Endothelial cell of umbilical vein (primary cell): Measurements from ENCODE around the gene PHKG2. TPM values are rescaled to one million over a fixed set of nuclear protein-coding genes. Genes with fewer than 3 reads are reported as not detected.

Source experiments
- BruUV-seq: library from RNA; stranded (reverse); fragments of 400-500 nt; replicated peaks from 2 replicates; lab custom pipeline; 2021; lab: Mats Ljungman, UMichigan
- CTCF ChIA-PET: fragments of 300-600, 350-600 bp; sonication (Branson Sonifier 250); formaldehyde crosslinking; loops from one replicate; lab custom pipeline; 2021; ENCODE audit warnings: antibody characterized with exemption, inconsistent platforms; lab: Charles Lee
- POLR2A ChIA-PET: fragments of 300-600, 350-600 bp; sonication (Branson Sonifier 250); formaldehyde crosslinking; loops from one replicate; lab custom pipeline; 2021; ENCODE audit warnings: antibody characterized with exemption, inconsistent platforms; lab: Charles Lee
- DNase-seq: peaks from one replicate; pipeline ENCODE4 v3.0.0-alpha.2; 2011; ENCODE audit warnings: low read depth, low spot score
- FAIRE-seq: peaks from 2 replicates; lab custom pipeline; 2011; peaks lifted over from hg19 to GRCh38; lab: Jason Lieb, UNC
- H2AFZ ChIP-seq: 2 replicates; pipeline ENCODE4 v1.6.0; 2012; ENCODE audit warnings: low read depth, low read length, control low read depth, inconsistent platforms
- H3K27ac ChIP-seq: 2 replicates; pipeline ENCODE4 v1.5.1; 2011; ENCODE audit warnings: low read depth, mild to moderate bottlenecking, control low read depth, low read length, moderate library complexity; ENCODE audit not compliant: insufficient read depth
- H3K27me3 ChIP-seq, 2 experiments: 2 replicates each; pipeline versions ENCODE4 v1.6.0 to v1.6.1; 2011; ENCODE audit warnings: low read length in 2 of 2, mixed read lengths in 1 of 2; ENCODE audit not compliant: control insufficient read depth in 2 of 2, insufficient read depth in 2 of 2
- H3K36me3 ChIP-seq, 2 experiments: 2 replicates in 1 of 2; 3 replicates in 1 of 2; pipeline ENCODE4 v1.5.1; 2011; ENCODE audit warnings: low read length in 2 of 2, mild to moderate bottlenecking in 1 of 2, moderate library complexity in 1 of 2; ENCODE audit not compliant: control insufficient read depth in 2 of 2, insufficient read depth in 2 of 2; ENCODE audit errors: extremely low read depth in 1 of 2
- H3K4me1 ChIP-seq: 3 replicates; pipeline ENCODE4 v1.5.1; 2011; ENCODE audit warnings: mild to moderate bottlenecking, low read length; ENCODE audit not compliant: control insufficient read depth, insufficient read depth; ENCODE audit errors: extremely low read depth
- H3K4me2 ChIP-seq: 2 replicates; pipeline ENCODE4 v1.6.1; 2011; ENCODE audit warnings: low read length, control low read depth, mixed read lengths; ENCODE audit not compliant: insufficient read depth
- H3K4me3 ChIP-seq, 3 experiments: fragments of 200-600 bp in 1 of 3; sonication (generic), shearing (Covaris generic) in 1 of 3; replicated peaks in 1 of 3; 2 replicates each; pipeline ENCODE4 v1.5.1; 2011 to 2016; ENCODE audit warnings: control low read depth in 3 of 3, low read length in 3 of 3, mild to moderate bottlenecking in 2 of 3, inconsistent platforms in 1 of 3, low read depth in 1 of 3, moderate library complexity in 1 of 3; ENCODE audit not compliant: insufficient read depth in 1 of 3
- H3K79me2 ChIP-seq: 2 replicates; pipeline ENCODE4 v1.6.0; 2012; ENCODE audit warnings: low read length, inconsistent platforms; ENCODE audit not compliant: control insufficient read depth, insufficient read depth
- H3K9ac ChIP-seq: replicated peaks from 2 replicates; pipeline ENCODE3; 2011; ENCODE audit warnings: low read length, control low read depth; ENCODE audit not compliant: insufficient read depth; ENCODE audit errors: extremely low read depth
- H3K9me1 ChIP-seq: replicated peaks from 3 replicates; pipeline ENCODE4 v1.6.0; 2011; ENCODE audit warnings: mild to moderate bottlenecking, low read length; ENCODE audit not compliant: control insufficient read depth, insufficient read depth; ENCODE audit errors: extremely low read depth
- H3K9me3 ChIP-seq: replicated peaks from 2 replicates; pipeline ENCODE4 v1.5.1; 2012; ENCODE audit warnings: low read length, inconsistent platforms; ENCODE audit not compliant: control insufficient read depth, insufficient read depth
- H4K20me1 ChIP-seq: replicated peaks from 2 replicates; pipeline ENCODE3; 2011; ENCODE audit warnings: mild to moderate bottlenecking, low read length; ENCODE audit not compliant: control insufficient read depth, insufficient read depth; ENCODE audit errors: extremely low read depth
- EZH2 ChIP-seq: IDR thresholded peaks from 2 replicates; pipeline ENCODE4 v1.6.1; 2012; ENCODE audit warnings: borderline replicate concordance, low read depth, mild to moderate bottlenecking, moderate library complexity, low read length, inconsistent platforms; ENCODE audit not compliant: severe bottlenecking
- FOS ChIP-seq: IDR thresholded peaks from 2 replicates; pipeline ENCODE4 v1.6.1; 2011; ENCODE audit warnings: mild to moderate bottlenecking, low read length, moderate library complexity, borderline replicate concordance; ENCODE audit not compliant: insufficient read depth
- GATA2 ChIP-seq: IDR thresholded peaks from 2 replicates; pipeline ENCODE4 v1.7.0; 2011; ENCODE audit warnings: low read depth, mild to moderate bottlenecking, moderate library complexity, mixed read lengths, low read length; ENCODE audit not compliant: insufficient read length, insufficient read depth
- JUN ChIP-seq: IDR thresholded peaks from 2 replicates; pipeline ENCODE4 v1.6.1; 2011; ENCODE audit warnings: borderline replicate concordance, low read depth; ENCODE audit not compliant: insufficient read length, insufficient read depth
- MYC ChIP-seq: IDR thresholded peaks from one replicate; pipeline ENCODE4 v1.6.1; 2011; ENCODE audit warnings: mild to moderate bottlenecking, low read depth, low read length
- POLR2A ChIP-seq: IDR thresholded peaks from 2 replicates; pipeline ENCODE4 v1.6.1; 2012; ENCODE audit warnings: low read depth, mild to moderate bottlenecking, control low read depth, low read length
- POLR2AphosphoS5 ChIP-seq: IDR thresholded peaks from 2 replicates; pipeline ENCODE4 v1.6.1; 2012; ENCODE audit warnings: low read depth, mild to moderate bottlenecking, control low read depth, low read length, moderate library complexity; ENCODE audit not compliant: insufficient read depth
- dilution Hi-C: fragments of 300-500 bp; cut with MboI; formaldehyde crosslinking; loops from one replicate; pipeline ENCODE4 v1.15.0; 2019; ENCODE audit warnings: low sequenced_read_pairs; ENCODE audit not compliant: extremely low pct_ligation_motif_present
- intact Hi-C: fragments of 100-400 bp; cut with micrococcal nuclease; formaldehyde crosslinking; loops from one replicate; pipeline ENCODE4 v1.10.0; 2022
- polyA plus RNA-seq, 4 experiments: library from polyadenylated mRNA; depleted of rRNA in 3 of 4; stranded (reverse) in 3 of 4; unstranded in 1 of 4; fragments of >200 nt; gene quantifications; 2 replicates each; pipeline versions ENCODE4 v1.2.1 to v1.2.3, GENCODE V29; 2011 to 2012; ENCODE audit warnings: missing spikeins in 1 of 4
- total RNA-seq: library from RNA; stranded (reverse); gene quantifications from 2 replicates; pipeline ENCODE4 v1.2.3, GENCODE V29; 2021
- TF ChIP-seq, protein P1 (sequence below), 2 donors: IDR thresholded peaks; 1 replicate in 1 of 2; 2 replicates in 1 of 2; pipeline ENCODE4 v1.5.1; 2011; ENCODE audit warnings: low read length in 2 of 2, mild to moderate bottlenecking in 2 of 2, moderate library complexity in 2 of 2, control low read depth in 1 of 2, inconsistent platforms in 1 of 2, low read depth in 1 of 2; ENCODE audit not compliant: insufficient read depth in 1 of 2; ENCODE audit errors: extremely low read depth in 1 of 2
- TF ChIP-seq, protein P2 (sequence below): IDR thresholded peaks from 2 replicates; pipeline ENCODE4 v1.6.1; 2011; ENCODE audit not compliant: insufficient read depth, insufficient read length

Gene PHKG2
- total and polyA plus RNA-seq, 2 donors (not counting 3 experiments of a cell fraction or from before 2014, with no cell fraction given): 33.0 to 48.8 TPM

DNA sequence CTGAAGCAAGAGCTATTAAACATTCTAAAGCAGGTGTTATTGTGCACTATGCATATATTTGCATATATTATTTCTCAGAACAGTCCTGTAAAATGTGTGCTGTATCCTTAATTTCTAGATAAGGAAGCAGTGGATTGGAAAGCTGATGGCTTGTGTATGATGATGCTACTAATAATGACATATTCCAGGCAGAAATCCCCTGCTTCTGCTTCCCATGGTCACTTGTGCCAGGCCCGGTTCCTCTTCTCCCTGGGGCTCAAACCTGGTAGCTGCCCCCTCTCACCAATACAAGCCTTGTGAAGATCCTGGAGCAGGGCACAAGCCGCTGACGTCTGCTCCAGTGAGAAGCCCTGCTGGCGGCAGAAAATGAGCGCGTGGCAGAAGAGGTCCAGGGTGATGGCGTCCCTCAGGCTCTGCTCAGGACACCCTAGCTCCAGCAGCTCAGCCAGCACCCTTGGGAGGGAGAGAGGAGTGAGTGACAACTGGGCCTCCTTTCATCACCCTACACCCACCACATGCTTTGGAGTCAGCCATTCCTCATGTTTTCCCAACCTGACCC is 11.9 kb downstream of the PHKG2 start:
- intact Hi-C loops: loop anchor here (5.0 kb wide), 1 partner anchor 162 kb away; the partner anchor contains the start of gene FBXL19

More for the DNA sequence above, 11.9 kb downstream of the PHKG2 start:
- ChIA-PET POLR2A (no interaction called here), CTCF (interaction anchor here (0.5 to 1.3 kb wide), 2 partner anchors 13 to 110 kb away, joined by 3 to 4 read pairs; no protein-coding TSS in a partner anchor)
- dilution Hi-C loops: no loop called here
- Histone ChIP-seq H3K9ac (no peak overlapping the region), H2AFZ (no peak overlapping the region), H3K79me2 (peaks cover 22% of the 10 kb centered on the region), H3K9me1 (no peaks in the 10 kb centered on the region), H3K4me3 (no peak overlapping the region), H3K4me1 (peaks cover 15% of the 10 kb centered on the region), H3K27ac (no peak overlapping the region), H3K4me2 (no peak overlapping the region), H3K27me3 (no peaks in the 10 kb centered on the region), H3K9me3 (no peaks in the 10 kb centered on the region), H4K20me1 (no peaks in the 10 kb centered on the region), H3K36me3 (peaks cover 7 to 18% of the 10 kb centered on the region in 2 experiments)
- DNase-seq (no peak), FAIRE-seq (no peak)
- BruUV-seq: no TSS peak
- no peak for TF ChIP-seq MYC
- TF ChIP-seq EZH2: no peak
- TF ChIP-seq POLR2AphosphoS5: no peak
- no peak for TF ChIP-seq JUN
- TF ChIP-seq, protein P1, sequence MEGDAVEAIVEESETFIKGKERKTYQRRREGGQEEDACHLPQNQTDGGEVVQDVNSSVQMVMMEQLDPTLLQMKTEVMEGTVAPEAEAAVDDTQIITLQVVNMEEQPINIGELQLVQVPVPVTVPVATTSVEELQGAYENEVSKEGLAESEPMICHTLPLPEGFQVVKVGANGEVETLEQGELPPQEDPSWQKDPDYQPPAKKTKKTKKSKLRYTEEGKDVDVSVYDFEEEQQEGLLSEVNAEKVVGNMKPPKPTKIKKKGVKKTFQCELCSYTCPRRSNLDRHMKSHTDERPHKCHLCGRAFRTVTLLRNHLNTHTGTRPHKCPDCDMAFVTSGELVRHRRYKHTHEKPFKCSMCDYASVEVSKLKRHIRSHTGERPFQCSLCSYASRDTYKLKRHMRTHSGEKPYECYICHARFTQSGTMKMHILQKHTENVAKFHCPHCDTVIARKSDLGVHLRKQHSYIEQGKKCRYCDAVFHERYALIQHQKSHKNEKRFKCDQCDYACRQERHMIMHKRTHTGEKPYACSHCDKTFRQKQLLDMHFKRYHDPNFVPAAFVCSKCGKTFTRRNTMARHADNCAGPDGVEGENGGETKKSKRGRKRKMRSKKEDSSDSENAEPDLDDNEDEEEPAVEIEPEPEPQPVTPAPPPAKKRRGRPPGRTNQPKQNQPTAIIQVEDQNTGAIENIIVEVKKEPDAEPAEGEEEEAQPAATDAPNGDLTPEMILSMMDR (IDR thresholded peaks at IDR 0.05; ENCODE audit: extremely low read depth in 1 of 2, insufficient read depth in 1 of 2, low read depth in 1 of 2, low read length in 2 of 2): no peak
- TF ChIP-seq FOS: no peak
- no peak for TF ChIP-seq GATA2
- TF ChIP-seq POLR2A: no peak
- TF ChIP-seq, protein P2, sequence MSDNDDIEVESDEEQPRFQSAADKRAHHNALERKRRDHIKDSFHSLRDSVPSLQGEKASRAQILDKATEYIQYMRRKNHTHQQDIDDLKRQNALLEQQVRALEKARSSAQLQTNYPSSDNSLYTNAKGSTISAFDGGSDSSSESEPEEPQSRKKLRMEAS: no peak
